HG03521 (cell line): ENCODE data around the gene KDR.

Experiments
- ATAC-seq: cut with Tn5 transposase; IDR thresholded peaks from one replicate; pipeline ENCODE4 v1.9.1; 2021; ENCODE audit warnings: mild to moderate bottlenecking, moderate library complexity; ENCODE audit not compliant: unreplicated experiment

KDR gene

DNA sequence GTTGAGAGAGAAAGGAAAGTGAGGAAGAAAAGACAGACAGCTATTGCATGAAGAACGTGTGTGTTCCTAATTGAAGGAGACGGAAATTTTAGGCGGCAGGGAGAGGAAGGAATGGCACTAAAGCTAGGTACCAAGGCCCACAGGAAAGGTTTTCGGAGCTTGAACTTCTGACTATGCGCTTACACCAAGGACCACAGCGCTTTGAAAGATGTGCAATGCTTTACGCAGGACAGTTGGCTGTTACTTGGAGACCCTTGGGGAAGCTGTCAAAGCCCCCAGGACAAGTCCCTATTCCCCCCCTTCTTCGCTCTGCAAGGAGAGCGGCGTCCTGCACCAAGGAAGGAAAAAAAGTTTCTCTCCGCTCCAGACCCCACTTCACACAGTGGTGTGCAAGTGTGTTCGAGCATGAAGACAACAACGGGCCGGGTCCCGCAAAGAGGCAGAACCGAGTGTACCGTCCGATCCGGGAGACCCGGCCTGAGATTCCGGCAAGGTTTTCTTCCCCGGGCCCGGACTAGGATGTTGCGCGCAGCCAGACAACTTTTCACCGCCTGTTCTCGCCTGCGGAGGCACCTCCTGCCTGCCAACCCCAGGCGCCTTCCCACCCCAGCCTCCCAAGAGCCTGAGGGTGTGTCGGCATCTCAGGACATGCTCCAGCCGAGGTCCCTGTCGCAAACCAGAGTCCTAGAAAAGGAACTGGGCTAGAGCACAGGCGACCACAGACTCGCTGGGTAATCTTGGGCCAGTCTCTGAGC is 896 bp downstream of the KDR start:
- no peak for ATAC-seq

DNA sequence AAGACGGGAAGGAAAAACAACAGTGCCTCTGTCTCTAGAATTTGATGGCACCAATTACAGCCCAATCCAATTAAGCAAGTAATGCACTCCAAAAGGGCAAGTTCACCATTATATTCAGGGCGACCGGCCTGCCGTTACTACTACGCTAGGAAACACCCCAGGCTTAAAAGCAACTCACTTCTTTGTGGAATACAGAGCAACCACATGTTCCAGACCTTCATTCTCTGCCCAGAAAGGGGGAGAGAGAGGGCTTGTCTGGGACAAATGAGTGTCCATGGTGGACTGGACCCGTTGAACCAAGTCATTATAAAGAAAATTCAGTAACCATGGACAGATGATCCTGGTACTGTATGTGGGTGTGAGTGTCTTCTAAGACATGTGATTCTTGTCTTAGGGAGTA is 1.6 kb downstream of the KDR start:
- ATAC-seq: no peak

DNA sequence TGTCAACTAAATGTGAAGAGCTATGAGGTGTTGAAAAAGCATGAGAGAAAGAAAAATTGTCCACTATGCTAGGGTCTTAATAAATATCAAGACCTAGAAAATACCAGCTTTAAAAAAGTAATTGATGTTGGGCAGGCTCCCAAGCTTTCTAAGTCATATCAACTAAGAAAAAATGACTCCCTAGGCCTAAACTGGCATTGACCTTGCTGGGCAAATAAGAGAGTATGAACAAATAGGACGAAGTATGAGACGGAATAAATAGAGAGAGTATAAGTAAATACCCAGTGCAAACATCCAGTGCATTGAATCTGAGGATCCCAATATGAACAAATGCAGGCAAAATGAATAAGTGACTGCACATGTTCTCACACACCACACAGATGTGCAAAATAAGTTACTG is 3.2 kb downstream of the KDR start:
- ATAC-seq: no peak

DNA sequence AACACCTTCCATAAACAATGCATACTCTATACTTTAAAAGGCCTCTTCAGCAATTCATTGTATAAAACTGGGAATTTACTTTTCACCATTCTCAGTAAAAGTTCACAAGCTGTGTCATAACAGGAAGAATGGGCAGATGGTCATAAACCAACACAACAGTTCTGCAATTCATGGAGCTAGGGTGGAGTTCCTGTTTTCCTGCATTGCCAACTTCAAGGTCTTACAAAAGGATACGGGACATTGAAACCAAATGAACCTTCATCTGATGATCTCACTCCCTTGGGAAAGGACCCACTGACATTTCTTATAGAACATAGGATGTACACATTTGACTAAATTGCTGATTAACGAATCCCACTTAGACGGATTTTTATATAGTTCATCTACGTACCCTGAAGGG is 4.1 kb downstream of the KDR start:
- ATAC-seq: no peak

DNA sequence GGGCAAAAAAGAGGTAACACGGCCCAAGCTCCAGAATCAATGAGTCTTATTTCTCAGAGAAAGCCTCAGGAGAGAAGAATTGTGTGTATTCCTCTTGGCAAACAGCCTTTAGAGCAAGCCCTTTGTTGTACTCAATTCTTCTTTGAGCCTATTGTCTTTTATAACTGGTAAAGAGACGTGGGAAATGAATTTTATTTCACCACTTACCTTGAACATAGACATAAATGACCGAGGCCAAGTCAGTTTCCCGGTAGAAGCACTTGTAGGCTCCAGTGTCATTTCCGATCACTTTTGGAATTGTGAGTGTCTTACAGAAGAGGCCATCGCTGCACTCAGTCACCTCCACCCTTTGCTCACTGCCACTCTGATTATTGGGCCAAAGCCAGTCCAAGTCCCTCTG is 7.0 kb downstream of the KDR start:
- no peak for ATAC-seq

DNA sequence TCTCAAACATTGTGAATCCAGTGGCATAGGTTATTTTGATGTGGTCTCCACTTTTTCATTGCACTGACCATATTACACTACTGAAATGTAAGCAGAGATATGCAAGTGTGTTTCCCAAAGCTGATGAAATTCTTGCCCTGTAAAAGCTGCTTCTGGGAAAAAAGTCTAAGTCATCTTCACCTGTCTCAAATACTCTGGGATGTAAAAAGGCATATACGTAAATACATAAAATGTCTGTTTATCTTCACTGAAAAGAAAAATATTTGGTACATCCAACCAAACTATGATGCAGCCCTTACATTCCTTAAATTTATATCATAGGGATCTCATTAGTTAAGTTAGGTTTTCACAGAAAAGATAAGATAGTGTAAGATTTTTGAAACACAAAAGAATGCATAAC is 7.9 kb downstream of the KDR start:
- no peak for ATAC-seq

DNA sequence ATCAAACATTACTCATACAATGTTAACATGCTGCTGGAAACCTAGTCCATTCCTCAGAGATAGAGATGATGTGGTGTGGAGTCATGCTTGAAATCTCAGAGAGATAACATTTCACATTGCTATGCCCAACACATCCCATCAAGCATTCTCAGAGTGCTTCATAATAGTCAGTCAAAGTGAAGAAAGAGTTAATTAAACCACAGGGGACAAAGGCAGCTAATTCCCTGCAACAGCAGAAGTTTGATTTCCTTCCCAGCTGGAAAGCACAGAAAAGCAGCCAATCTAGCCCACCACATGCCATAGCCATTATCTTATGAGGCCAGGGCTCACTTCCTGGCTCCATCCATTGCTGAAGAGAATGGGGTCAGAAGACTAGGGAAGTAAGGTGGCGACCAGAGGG is 8.9 kb downstream of the KDR start:
- ATAC-seq: no peak

DNA sequence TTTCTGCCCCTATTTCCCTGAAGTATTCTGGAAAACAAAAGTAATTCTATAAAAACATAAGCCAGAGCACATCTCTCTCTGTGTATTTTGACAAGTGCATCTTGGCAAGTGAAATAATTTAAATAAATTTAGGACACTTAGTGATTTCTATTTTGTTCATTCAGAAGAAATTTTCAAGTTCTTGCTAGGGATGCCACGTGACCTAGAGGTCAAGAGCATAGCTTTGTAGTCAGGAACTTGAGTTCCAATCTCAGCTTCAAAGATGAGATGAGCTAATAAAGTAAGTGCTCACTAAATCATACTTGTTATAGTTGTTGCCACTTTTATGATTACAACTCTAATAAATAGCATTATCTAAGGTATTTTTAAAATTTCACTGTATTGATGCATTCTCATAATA is 13.8 kb downstream of the KDR start:
- ATAC-seq: no peak

DNA sequence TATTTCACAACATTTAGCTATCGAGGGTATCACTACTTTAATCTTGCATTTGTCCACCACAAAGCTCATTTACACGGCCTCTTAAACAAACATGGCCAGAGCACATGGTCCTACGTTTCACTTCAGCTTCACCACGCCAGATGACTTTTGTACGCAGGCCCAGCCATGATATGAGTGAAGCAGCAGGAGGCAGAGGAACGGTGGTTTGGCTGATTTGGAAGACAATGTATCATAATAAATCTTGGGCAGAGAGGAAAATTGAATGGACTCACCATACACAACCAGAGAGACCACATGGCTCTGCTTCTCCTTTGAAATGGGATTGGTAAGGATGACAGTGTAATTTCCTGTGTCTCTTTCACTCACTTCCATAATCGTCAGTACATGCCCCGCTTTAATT is 15.3 kb downstream of the KDR start:
- no peak for ATAC-seq

DNA sequence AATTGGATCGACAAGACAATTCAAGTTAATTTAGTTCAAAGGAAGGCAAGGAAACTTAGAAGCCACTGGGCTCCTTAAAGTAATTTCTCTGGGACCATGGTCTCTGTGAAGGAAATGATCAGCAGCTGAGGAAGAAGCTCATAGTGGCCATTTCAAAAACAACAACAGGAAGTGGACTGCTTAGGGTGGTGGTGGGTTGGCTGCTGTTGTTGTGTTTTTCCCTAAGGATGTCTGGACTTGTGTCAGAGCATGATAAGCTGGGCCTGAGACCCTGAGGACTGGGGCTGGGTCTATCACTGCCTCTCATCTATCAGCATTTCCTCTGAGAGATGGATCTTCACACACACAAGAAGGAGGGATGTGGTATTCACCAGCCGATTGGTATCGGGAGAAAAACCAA is 18.3 kb downstream of the KDR start:
- no peak for ATAC-seq

DNA sequence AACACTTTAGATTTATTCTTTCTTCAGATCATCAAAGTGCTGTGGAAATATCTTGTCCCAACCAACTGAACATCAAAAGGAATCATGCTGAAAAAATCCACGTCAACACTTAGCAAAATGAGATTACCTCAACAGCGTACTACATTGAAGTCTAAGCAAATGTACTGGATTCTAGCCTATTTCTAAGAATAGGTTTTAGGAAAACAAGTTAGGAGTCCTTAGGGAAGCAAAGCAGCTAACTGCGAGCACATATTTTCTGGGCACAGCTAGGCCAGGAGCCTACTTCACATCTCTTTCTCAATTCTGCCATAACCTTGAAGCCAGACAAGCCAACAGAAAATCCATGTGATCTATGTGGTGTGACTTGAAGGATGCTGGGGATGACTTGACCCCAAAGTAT is 22.2 kb downstream of the KDR start:
- no peak for ATAC-seq

DNA sequence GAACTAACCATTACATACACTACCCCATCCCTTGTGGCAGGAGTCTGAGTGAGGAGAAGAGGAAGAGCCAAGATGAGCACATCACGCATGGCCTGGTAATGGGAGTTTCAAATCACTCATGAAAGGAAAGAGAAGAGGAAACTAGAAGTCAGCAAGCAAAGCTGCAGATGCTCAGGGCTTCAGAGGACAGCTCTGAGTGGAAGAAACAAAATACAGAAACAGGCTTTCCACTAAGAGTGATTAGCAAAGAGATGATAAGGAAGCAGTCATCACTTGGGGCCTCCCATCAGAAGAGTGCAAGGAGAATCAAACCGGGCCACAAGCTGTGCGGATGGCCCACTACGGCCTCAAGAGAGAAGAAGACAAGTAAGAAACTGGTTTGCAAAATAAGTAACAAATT is 25.6 kb downstream of the KDR start:
- ATAC-seq: no peak

DNA sequence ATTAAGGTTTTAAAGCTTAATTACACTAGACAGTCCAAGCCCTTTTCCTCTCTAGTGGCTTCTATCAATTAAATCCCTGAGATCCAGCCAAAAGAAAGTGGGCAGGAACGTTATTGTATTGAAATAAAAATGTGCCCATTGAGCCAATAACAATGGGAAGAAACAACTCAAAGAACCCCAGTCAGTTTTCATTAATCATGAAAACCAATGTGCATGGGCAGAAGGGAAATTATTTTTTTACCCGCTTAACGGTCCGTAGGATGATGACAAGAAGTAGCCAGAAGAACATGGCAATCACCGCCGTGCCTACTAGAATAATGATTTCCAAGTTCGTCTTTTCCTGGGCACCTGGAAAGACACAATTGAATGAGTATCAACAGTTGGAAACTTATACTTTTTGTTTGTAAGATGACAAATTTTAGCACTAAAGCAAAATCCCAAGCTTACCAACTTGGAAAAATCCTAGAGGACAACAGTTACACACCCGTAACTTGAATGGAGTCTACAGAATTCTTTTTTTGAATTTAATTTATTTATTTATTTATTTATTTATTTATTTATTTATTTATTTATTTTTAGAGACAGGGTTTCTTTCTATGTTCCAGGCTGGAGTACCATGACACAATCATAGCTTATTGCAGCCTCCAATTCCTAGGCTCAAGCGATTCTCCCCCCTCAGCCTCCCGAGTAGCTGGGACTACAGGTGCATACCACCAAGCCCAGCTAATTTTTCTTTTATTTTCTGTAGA is 26.8 kb downstream of the KDR start:
- ATAC-seq: no peak

DNA sequence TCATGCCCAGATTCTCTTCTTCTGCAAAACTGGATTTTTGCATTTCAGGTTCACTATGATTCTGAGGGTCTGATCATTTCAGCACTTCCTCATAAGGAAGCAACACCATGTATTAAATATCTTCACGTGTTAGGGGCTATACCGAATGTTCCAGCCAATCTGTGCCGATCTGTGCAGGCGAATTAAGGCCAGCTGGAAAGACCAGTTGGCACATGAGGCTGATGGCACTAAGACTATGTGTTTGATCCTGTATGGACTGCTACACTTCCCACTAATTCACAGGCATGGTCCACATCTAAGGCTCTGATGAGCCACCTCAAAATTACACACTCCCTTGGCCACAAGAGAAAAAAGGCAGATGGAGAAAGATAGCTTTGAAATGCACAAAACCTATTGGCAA is 28.8 kb downstream of the KDR start:
- ATAC-seq: no peak

DNA sequence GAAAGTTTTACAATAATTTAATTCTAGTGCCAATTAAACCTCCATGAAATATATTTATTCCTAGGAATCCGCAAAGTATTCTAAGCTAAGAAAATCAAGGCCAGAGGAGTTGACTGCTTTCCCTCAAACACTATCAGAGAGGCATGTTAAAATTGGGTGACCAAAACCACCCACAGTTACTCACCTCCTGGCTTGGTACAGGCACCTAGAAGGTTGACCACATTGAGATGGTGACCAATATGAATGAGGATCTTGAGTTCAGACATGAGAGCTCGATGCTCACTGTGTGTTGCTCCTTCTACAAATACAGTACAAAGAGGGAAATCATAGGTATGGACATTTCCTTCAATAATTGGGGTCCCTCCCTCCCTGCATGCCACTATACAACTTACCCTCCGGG is 29.4 kb downstream of the KDR start:
- ATAC-seq: no peak

DNA sequence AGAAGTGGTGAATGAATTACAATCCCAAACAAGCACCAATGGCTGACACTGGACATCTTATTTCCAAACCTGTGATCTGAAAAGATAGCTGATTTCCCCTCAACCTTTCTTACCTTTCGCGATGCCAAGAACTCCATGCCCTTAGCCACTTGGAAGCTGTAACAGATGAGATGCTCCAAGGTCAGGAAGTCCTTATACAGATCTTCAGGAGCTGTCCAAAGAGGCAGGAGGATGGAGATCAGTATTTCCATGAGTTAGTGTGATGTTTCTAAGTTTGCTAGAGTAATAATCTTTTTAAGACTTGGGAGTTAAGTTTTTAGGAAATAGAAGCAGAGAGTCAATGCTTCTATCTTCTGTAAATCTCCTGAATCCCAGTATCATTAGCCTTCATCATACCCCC is 32.9 kb downstream of the KDR start:
- ATAC-seq: no peak

DNA sequence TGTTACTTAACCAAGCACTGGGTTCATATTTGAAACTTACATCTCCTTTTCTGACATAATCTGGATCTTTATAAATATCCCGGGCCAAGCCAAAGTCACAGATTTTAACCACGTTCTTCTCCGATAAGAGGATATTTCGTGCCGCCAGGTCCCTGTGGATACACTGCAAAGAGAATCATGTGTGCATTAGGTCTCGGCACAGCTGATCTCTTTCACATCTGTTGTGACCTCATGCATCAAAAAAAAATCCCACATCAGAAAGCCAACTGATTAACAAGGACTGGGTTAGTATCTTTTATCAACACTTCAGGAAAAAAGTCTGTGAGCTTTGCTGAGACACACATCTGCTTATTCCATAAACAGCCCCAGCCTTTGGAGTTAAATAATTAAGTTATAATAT is 35.5 kb downstream of the KDR start:
- ATAC-seq: no peak

DNA sequence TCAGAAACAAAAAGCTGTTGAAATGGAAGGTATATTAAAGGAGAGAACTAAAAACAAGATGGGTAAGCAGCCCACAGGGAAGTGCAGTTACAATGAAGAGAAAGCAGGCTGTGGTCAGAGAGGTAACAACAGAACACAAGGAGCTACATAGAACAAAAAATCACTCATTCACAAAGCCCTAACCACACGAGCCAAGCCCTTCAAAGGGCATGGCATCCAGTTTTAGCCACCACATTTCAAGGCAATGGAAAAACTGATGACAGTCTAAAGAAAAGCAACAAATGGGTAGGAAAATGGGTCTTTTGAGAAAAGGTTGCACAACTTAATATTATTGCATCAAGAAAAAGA is 37.5 kb downstream of the KDR start:
- no peak for ATAC-seq

DNA sequence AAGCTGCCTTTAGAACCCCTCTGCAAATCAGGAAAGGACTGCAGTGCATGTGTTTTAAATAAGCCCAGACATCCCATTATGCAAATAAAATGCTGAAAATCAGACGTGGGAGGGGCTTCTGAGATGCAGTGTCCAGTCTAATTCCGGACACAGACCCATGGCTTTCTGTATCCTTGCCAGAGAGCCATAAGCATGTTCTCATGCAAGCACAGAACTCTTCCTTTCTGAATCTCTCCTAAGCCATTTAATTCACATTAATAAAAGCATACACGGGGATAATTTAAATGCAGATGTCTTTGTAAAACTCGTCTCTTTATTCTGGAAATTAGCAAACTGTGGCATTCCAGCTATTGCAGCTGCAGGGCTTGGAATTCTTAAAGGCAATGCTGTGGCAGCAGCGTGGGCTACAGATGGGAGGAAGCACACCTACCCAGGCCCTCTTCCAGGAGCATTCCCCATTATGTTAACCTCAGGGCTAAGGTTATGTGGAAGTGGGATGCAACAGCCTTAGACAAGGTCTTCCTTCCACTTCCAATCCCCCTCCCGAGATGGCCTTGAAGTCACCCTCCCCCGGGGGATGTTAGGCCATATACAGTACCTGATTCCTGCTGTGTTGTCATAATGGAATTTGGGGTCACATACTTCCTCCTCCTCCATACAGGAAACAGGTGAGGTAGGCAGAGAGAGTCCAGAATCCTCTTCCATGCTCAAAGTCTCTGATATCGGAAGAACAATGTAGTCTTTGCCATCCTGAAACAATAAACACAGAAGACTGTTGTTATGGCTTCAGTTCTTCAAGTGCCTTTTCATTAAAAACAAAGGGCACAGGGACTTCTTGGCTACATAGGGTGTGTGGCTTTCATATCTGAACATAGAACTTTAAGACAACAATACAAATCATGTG is 38.1 kb downstream of the KDR start:
- no peak for ATAC-seq

DNA sequence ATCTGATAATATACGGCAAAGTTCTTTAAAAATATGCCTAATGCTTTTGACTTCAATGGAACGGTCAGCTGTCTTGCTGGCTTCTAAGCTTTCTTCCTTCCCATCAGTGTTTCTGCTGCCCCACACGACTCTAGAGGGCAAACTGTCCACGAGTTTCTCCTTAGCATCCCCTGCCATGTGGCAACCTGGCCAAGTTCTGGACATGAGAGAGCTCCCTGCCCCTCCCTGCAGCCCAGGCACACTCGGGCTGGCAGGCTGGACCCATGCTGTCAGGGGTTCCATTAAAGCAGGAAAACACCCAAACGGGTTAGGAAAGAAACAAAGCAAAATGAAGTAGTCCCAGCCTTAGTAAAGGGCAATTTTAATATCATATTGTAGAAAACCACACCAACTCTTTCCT is 38.8 kb downstream of the KDR start:
- no peak for ATAC-seq

DNA sequence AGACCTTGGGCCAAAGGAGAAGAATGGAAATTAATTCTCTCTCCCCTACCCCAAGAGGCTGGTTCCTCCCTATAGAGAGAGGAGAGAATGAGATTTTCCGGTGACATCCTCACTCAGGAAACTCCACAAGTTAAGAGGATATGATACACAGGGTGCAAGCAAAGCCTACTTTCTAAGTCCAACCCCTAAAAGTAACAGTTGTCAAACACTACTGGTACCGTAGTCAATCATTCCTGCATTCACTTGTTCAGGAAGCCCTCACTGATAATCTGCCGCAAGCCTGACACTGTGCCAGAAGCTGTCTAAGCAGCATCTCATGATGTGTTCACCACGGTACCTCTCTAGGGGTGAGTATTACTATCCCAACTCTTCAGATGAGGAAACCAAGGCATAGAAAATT is 41.7 kb downstream of the KDR start:
- no peak for ATAC-seq

DNA sequence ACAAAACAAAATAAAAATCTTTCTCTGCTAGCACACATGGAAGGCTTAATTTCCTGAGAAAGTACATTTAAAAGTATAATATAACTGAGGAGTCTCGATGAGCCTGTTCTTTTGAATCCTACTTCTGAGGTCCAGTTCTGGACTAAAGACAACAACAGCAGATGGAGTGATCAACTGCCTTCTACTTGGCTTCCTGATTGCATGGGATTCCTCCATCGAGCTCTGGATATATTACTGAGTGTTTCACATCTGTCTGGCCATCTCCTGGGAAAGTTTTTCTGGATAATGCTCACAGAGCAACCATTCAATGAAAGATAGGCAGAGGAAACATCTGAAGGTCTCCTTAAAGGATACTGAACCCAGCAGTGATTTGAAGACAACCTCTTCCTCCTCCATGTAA is 42.6 kb downstream of the KDR start:
- no peak for ATAC-seq
